Effector memory CD4-positive, alpha-beta T cell (primary cell): ENCODE results near the gene CACNA1C.

Experiments used
- DNase-seq, 3 donors: peaks; one replicate each; pipeline ENCODE4 v3.0.0-alpha.2; 2020
- H3K27ac ChIP-seq: 2 replicates; pipeline ENCODE4 v1.7.0; 2013; ENCODE audit warnings: mild to moderate bottlenecking, low read length, moderate library complexity; ENCODE audit not compliant: insufficient read depth, poor library complexity, severe bottlenecking
- H3K27me3 ChIP-seq: replicated peaks from 2 replicates; pipeline ENCODE4 v1.7.0; 2013; ENCODE audit warnings: mild to moderate bottlenecking, low read length; ENCODE audit not compliant: insufficient read depth, control insufficient read depth, poor library complexity, severe bottlenecking
- H3K36me3 ChIP-seq: 2 replicates; pipeline ENCODE4 v1.7.0; 2013; ENCODE audit warnings: mild to moderate bottlenecking, low read length, moderate library complexity; ENCODE audit not compliant: control insufficient read depth, insufficient read depth
- H3K4me1 ChIP-seq: 2 replicates; pipeline ENCODE4 v1.7.0; 2013; ENCODE audit warnings: low read length, mild to moderate bottlenecking; ENCODE audit not compliant: control insufficient read depth, insufficient read depth, poor library complexity, severe bottlenecking
- H3K4me3 ChIP-seq: 2 replicates; pipeline ENCODE4 v1.7.0; 2013; ENCODE audit warnings: low read length, low read depth, mild to moderate bottlenecking; ENCODE audit not compliant: insufficient read depth, poor library complexity, severe bottlenecking
- H3K9me3 ChIP-seq: 2 replicates; pipeline ENCODE4 v1.7.0; 2013; ENCODE audit warnings: mild to moderate bottlenecking, low read length, moderate library complexity; ENCODE audit not compliant: control insufficient read depth

The CACNA1C gene

GRCh38 chr12:2016862-2017545 is 35.8 kb upstream of the CACNA1C start:
- Histone ChIP-seq H3K27ac (no peak overlapping the region), H3K4me3 (no peak overlapping the region), H3K4me1 (no peaks in the 10 kb centered on the region), H3K36me3 (no peaks in the 10 kb centered on the region), H3K27me3 (no peaks in the 10 kb centered on the region), H3K9me3 (no peaks in the 10 kb centered on the region)
- DNase-seq, result no peak

GRCh38 chr12:2017546-2018337 is 35.0 kb upstream of the CACNA1C start:
- Histone ChIP-seq H3K4me1 (no peaks in the 10 kb centered on the region), H3K27ac (no peak overlapping the region), H3K36me3 (no peaks in the 10 kb centered on the region), H3K27me3 (no peaks in the 10 kb centered on the region), H3K9me3 (no peaks in the 10 kb centered on the region), H3K4me3 (no peak overlapping the region)
- no peak for DNase-seq

GRCh38 chr12:2018391-2018790 is 34.4 kb upstream of the CACNA1C start:
- H3K27ac ChIP-seq, result no peak overlapping the region
- no peak overlapping the region for H3K4me3 ChIP-seq
- no peaks in the 10 kb centered on the region for H3K9me3 ChIP-seq
- no peaks in the 10 kb centered on the region for H3K36me3 ChIP-seq
- H3K27me3 ChIP-seq, result no peaks in the 10 kb centered on the region
- no peaks in the 10 kb centered on the region for H3K4me1 ChIP-seq
- no peak for DNase-seq

- Histone ChIP-seq H3K9me3 (no peaks in the 10 kb centered on the region), H3K36me3 (no peaks in the 10 kb centered on the region), H3K4me3 (no peak overlapping the region), H3K4me1 (no peaks in the 10 kb centered on the region), H3K27me3 (no peaks in the 10 kb centered on the region), H3K27ac (no peak overlapping the region)
- DNase-seq, result no peak
Measured at GRCh38 chr12:2019126-2019525, 33.7 kb upstream of the CACNA1C start.

GRCh38 chr12:2020511-2020910 is 32.3 kb upstream of the CACNA1C start:
- Histone ChIP-seq H3K27me3 (no peaks in the 10 kb centered on the region), H3K4me1 (no peaks in the 10 kb centered on the region), H3K9me3 (no peaks in the 10 kb centered on the region), H3K4me3 (no peak overlapping the region), H3K36me3 (no peaks in the 10 kb centered on the region), H3K27ac (no peak overlapping the region)
- no peak for DNase-seq

GRCh38 chr12:2023365-2023764 is 29.4 kb upstream of the CACNA1C start:
- no peak for DNase-seq
- Histone ChIP-seq H3K27ac (no peak overlapping the region), H3K4me3 (no peak overlapping the region), H3K27me3 (no peaks in the 10 kb centered on the region), H3K9me3 (no peaks in the 10 kb centered on the region), H3K4me1 (no peaks in the 10 kb centered on the region), H3K36me3 (no peaks in the 10 kb centered on the region)

- H3K4me1 ChIP-seq, result no peaks in the 10 kb centered on the region
- no peak overlapping the region for H3K27ac ChIP-seq
- no peaks in the 10 kb centered on the region for H3K9me3 ChIP-seq
- no peak overlapping the region for H3K4me3 ChIP-seq
- DNase-seq, result no peak
- H3K36me3 ChIP-seq, result no peaks in the 10 kb centered on the region
- no peaks in the 10 kb centered on the region for H3K27me3 ChIP-seq
Measured at GRCh38 chr12:2027351-2027750, 25.4 kb upstream of the CACNA1C start.

- Histone ChIP-seq H3K27me3 (no peaks in the 10 kb centered on the region), H3K36me3 (no peaks in the 10 kb centered on the region)
Measured at GRCh38 chr12:2029851-2030250, 22.9 kb upstream of the CACNA1C start.

GRCh38 chr12:2032506-2032905 is 20.3 kb upstream of the CACNA1C start:
- H3K27me3 ChIP-seq, result no peaks in the 10 kb centered on the region
- no peak overlapping the region for H3K4me3 ChIP-seq
- H3K4me1 ChIP-seq, result peaks cover 3% of the 10 kb centered on the region
- H3K9me3 ChIP-seq, result no peaks in the 10 kb centered on the region
- no peak for DNase-seq
- no peak overlapping the region for H3K27ac ChIP-seq
- H3K36me3 ChIP-seq, result no peaks in the 10 kb centered on the region

More at GRCh38 chr12:2029851-2030250, 22.9 kb upstream of the CACNA1C start:
- no peak overlapping the region for H3K27ac ChIP-seq
- no peak for DNase-seq
- no peaks in the 10 kb centered on the region for H3K4me1 ChIP-seq
- no peak overlapping the region for H3K4me3 ChIP-seq
- no peaks in the 10 kb centered on the region for H3K9me3 ChIP-seq

GRCh38 chr12:2034633-2035430 is 18.0 kb upstream of the CACNA1C start:
- peak; percentile 65 to 73 (median 69) for DNase-seq
- no peaks in the 10 kb centered on the region for H3K27me3 ChIP-seq
- H3K4me1 ChIP-seq, result peaks cover 3% of the 10 kb centered on the region
- no peak overlapping the region for H3K27ac ChIP-seq
- no peaks in the 10 kb centered on the region for H3K36me3 ChIP-seq
- H3K4me3 ChIP-seq, result peak overlapping the region; percentile 30
- no peaks in the 10 kb centered on the region for H3K9me3 ChIP-seq
